HG02759 (cell line): ENCODE measurements around the gene RALB.

ENCODE experiments used
- ATAC-seq: cut with Tn5 transposase; IDR thresholded peaks from one replicate; pipeline ENCODE4 v1.9.1; 2021; ENCODE audit warnings: mild to moderate bottlenecking, moderate library complexity; ENCODE audit not compliant: unreplicated experiment

Gene RALB

DNA sequence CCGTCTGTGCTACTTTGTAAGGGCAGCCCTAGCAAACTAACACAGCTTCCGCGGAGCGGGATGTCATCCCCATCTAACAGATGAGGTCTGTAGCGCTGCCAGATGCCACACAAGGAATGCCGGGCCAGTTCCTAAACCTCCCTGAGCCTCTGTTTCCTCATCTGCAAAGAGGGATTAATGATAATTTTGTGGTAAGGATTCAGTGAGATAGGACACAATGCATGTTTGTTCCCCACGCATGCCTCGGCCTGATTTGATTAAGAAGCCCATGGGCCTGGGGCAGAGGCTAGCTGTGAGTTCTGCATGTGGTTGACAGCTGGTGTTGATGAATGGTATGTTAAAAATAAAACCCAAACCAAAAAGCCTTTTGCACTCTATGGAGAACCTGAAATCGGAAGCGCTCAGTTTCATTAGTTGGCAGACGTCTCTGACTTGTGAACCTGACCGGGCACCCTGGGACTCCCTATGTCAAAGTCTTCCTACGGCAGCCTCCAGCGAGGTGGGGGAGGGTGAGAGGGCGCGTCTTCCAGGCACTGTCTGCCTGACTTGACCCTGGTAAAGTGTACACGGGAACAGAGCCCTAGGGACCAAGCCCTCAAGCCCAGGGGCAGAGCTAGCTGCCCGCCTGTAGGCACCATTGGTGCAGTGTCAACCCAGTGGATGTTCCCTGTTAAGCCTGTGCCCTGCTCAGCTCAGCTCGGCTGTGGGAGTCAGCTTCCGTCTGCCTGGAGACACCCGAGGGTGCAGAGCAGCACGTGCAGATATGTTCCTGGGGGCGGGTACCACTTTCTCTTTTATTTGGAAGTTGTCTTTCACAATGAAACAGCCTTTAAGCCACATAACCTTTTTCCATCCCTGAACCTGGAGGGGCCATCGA is 78.5 kb downstream of the RALB start:
- ATAC-seq = peak; percentile 48

DNA sequence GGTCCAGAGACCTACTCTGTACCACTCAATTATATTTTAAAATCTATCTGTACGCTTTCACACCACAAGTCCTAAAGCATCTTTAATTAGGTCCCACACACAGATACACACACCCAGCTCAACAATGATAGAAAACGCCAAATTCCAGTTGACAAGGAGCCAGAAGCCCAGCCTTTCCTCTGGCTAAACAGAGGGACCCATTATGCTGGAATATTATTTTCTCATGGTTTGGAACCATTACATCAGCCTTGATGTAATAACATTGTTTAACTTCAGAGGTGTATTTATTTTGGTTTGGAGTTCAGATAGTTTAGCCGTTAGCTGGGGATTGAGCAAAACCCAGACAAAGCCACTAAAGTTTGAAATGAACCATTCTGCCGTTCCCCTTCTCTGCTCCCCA is 79.3 kb downstream of the RALB start:
- ATAC-seq = no peak

DNA sequence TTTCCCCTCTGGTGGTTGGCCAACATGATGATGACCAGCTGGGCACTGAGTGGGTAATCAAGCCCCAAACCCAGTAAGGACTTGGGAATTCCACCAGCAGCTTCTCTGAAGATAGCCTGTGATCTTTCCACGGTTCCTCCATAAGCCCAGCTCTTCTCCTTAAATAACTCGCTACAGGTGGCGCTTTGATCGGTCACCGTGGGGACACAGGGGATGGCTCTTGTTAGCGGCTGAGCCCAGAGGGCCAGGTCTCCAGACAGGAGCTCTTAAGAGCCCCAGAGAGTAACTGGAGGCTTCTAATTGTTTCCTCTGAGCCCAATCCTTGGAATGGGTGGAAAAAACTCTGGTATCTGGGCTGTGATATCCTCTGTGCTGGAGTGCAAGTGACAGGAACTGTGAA is 79.7 kb downstream of the RALB start:
- ATAC-seq = no peak

DNA sequence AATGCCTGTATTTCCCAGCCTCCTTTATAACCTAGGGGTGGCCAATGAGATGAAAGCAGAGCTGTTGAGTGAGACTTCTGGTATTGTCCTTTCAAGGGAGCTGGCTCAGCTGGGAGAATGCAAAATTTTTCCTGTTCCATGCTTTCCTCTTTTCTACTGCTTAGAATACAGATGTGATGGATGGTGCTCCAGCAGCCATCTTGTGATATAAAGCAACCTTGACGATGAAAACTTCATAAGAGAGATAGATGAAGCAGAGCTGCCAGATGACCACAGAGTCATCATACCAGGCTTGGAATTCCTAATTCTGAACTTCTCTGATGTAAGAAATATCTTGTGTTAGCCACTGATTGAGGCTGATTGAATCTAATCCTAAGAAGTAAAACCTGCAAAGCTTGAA is 81.4 kb downstream of the RALB start:
- ATAC-seq = no peak

DNA sequence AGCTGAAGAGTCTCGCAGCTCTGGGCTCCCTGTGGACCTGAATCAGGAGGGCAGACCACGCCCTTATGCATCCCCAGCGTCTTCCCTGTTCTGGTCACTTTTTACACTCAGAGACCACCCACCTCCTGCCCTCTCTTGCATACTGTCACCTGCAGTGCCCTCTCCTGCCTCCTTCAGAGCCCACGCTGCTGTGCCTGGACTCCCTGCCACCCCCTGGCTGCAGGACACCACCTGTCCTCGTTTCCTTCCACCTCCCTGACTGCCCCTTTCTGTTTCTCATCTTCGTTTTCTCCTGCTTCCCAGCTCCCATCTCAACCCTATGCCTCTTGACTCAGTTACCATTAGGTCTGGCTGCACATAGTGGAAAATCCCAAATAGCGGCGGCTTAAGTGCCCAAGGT is 84.1 kb downstream of the RALB start:
- no peak for ATAC-seq

DNA sequence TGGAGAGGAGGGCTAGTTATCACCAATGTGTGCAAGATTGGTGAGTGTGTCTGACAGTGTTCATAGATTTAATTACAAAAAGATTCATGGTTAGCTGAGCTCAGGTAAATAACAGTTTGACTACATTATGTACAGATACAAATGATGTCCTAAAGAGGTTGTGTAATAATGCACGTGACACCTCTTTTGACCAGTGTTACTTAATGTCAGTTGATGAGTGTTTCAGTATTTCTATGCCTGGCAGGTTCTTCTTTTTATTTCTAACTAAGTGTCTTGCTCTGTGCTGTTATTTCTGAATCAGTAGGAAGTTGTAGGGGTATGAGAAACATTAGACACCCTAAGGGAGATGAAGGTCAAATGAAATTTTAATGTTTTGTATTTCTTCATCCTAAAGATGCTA is 85.4 kb downstream of the RALB start:
- no peak for ATAC-seq

DNA sequence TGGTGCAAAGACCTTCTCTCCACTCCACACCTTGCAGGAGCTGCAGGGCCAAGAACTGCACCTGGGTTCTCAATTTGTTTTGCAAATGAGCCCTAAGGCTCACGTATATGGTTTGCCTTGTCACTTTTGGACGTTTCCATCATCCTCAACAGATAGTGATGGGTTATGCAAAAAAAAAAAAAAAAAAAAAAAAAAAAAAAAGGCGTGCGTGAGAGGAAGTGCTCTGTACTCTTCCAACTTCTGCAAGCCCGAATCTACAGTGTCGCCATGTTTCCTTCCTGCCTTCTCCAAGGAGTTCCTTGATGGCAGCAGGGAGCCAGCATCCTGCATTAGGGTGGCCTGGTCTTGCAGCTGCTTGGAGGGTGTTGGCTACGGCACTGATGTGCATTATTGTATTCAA is 89.3 kb downstream of the RALB start:
- no peak for ATAC-seq

DNA sequence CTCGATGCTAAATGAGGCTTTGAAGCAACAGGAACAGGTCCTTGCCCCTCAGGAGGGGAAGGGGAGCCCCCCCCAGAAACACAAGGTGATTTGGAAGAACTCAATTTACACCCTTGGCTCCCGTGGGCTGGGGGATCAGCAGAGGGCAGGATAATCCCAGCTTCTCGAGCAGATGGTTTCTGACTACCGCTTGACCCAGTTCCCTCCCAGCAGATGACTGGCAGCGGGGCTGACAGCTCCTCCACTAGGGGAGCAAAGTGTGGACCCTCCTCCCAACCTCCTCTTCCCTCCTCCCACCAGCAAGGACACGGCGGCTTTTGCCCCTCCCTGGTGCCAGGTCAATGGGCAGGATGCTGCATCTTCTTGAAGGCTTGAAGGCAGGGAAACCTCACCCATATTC is 89.8 kb downstream of the RALB start:
- no peak for ATAC-seq

DNA sequence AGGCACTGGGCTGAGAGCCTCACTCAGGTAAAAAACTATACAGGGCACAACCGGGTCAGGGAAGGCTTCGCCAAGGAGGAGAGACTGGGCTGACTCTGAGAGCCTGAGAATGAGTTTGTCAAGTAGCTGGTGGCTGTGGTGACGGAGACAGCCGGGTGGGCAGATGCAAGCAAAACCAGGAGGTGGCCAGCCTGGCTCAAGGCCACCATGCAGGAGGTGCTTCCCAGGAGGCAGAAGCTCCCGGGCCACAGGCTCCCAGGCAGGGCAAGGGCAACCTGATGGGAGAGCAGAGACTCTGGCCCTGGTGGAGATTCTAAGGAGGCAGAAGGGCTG is 90.4 kb downstream of the RALB start:
- no peak for ATAC-seq

DNA sequence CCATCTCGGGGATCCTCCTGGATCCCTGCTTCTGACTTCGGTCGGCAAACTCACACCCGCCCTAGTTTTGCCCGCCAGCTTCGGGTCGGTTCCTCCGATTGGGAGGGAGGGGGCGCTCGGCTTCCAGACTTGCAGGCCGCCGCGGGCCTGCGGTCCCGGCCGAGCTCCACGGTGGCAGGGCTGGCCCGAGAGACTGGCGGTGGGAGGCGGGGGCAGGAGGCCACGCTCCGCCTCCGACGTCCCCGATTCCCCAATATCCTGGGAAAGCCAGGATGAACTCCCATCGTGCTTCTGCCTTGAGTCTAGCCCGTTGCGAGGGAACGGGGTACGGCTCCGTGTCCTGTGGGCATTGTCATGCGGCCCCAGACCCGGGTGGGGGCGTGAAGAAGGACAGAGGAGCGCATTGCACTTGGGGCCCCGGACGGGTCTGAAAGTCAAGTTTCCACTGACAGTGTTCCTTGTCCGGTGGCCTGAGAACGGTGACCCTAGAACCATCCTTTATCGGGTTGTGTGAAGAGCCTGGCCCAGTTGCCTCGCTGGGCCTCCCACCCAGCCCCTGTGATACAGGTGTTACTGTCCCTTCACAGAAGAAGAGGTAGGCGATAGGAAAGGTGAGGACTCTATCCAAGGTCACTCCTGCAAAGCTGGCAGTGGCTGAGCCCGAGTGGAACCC is 90.9 kb downstream of the RALB start:
- ATAC-seq = peak; percentile 57
